HepG2 (cell line): ENCODE results near the gene SPAG4. TPM values are rescaled to one million over a fixed set of nuclear protein-coding genes. Genes with fewer than 3 reads are reported as not detected.

Experiments
- AHR ChIP-seq: IDR thresholded peaks from 2 replicates; pipeline ENCODE4 v1.6.1; 2018; ENCODE audit warnings: missing genetic modification reagents, missing compliant biosample characterization
- HDAC1 ChIP-seq: sonication (generic); formaldehyde crosslinking; IDR thresholded peaks from 2 replicates; pipeline ENCODE4 v1.5.1; 2020; ENCODE audit warnings: mild to moderate bottlenecking, missing genetic modification reagents
- IRX3 ChIP-seq: sonication (generic); formaldehyde crosslinking; IDR thresholded peaks from 2 replicates; pipeline ENCODE4 v1.8.1; 2023; ENCODE audit warnings: mild to moderate bottlenecking, low read depth, missing genetic modification reagents, borderline replicate concordance
- KLF12 ChIP-seq: sonication (generic); formaldehyde crosslinking; IDR thresholded peaks from 2 replicates; pipeline ENCODE4 v1.4.0; 2020; ENCODE audit warnings: missing genetic modification reagents, borderline replicate concordance
- MXD1 ChIP-seq: sonication (generic); formaldehyde crosslinking; IDR thresholded peaks from 2 replicates; pipeline ENCODE4 v1.4.0; 2020; ENCODE audit warnings: mild to moderate bottlenecking, missing genetic modification reagents
- POLR2A ChIP-seq, 2 experiments: IDR thresholded peaks; 2 replicates each; pipeline ENCODE4 v1.6.1; 2011; ENCODE audit warnings: low read depth in 2 of 2, low read length in 2 of 2, mild to moderate bottlenecking in 1 of 2, moderate library complexity in 1 of 2; ENCODE audit not compliant: insufficient read depth in 1 of 2
- SALL1 ChIP-seq: sonication (generic); formaldehyde crosslinking; IDR thresholded peaks from 2 replicates; pipeline ENCODE4 v1.8.0; 2022; ENCODE audit warnings: mild to moderate bottlenecking, missing genetic modification reagents
- SETDB1 ChIP-seq: sonication (generic); formaldehyde crosslinking; IDR thresholded peaks from 2 replicates; pipeline ENCODE4 v1.5.1; 2020; ENCODE audit warnings: missing genetic modification reagents, mild to moderate bottlenecking, borderline replicate concordance
- SIN3A ChIP-seq: IDR thresholded peaks from 2 replicates; pipeline ENCODE4 v1.6.1; 2011; ENCODE audit warnings: low read depth, mild to moderate bottlenecking, control low read depth, low read length, borderline replicate concordance
- SNAPC2 ChIP-seq: sonication (generic); formaldehyde crosslinking; IDR thresholded peaks from 2 replicates; pipeline ENCODE4 v1.8.1; 2022; ENCODE audit warnings: mild to moderate bottlenecking, missing genetic modification reagents
- ZBTB7B ChIP-seq: sonication (generic); formaldehyde crosslinking; IDR thresholded peaks from 2 replicates; pipeline ENCODE4 v1.4.0; 2020; ENCODE audit warnings: missing genetic modification reagents
- ZNF143 ChIP-seq: sonication (generic); formaldehyde crosslinking; IDR thresholded peaks from 2 replicates; pipeline ENCODE4 v1.4.0; 2020; ENCODE audit warnings: missing genetic modification reagents
- ZNF280D ChIP-seq: sonication (generic); formaldehyde crosslinking; IDR thresholded peaks from 2 replicates; pipeline ENCODE4 v1.5.1; 2020; ENCODE audit warnings: mild to moderate bottlenecking, missing genetic modification reagents
- ZNF580 ChIP-seq: IDR thresholded peaks from 2 replicates; pipeline ENCODE4 v1.6.1; 2016; ENCODE audit warnings: low read depth, borderline replicate concordance
- ZNF850 ChIP-seq: sonication (generic); formaldehyde crosslinking; conservative IDR thresholded peaks from 2 replicates; pipeline ENCODE4 v1.9.0; 2021; ENCODE audit warnings: mild to moderate bottlenecking, missing genetic modification reagents
- polyA plus RNA-seq, 8 experiments: library from polyadenylated mRNA; depleted of rRNA in 3 of 8; stranded (reverse) in 7 of 8; unstranded in 1 of 8; fragments of >200 nt; fragmentation: Illumina TruSeq in 4 of 8; extraction: Trizol in 4 of 8; gene quantifications; 2 replicates each; pipeline versions ENCODE4 v1.2.1 to v1.2.3, GENCODE V29; 2011 to 2016; ENCODE audit warnings: low read depth in 4 of 8, missing spikeins in 1 of 8, mixed read lengths in 1 of 8; ENCODE audit not compliant: insufficient read depth in 1 of 8
- total RNA-seq, 5 experiments: library from RNA; depleted of rRNA; stranded (reverse); fragments of >200 nt; fragmentation: Illumina TruSeq; extraction: Trizol; gene quantifications; 2 replicates each; pipeline ENCODE4 v1.2.3, GENCODE V29; 2016; ENCODE audit warnings: low read depth in 1 of 5
- TF ChIP-seq, protein P1 (sequence below): sonication (generic); formaldehyde crosslinking; IDR thresholded peaks from 2 replicates; pipeline ENCODE4 v1.8.1; 2023; ENCODE audit warnings: mild to moderate bottlenecking, missing genetic modification reagents

The SPAG4 gene
- total and polyA plus RNA-seq, 2 of the 13 experiments (the other 11 are each of a cell fraction or from before 2014, with no cell fraction given), result 5.8 to 137 TPM

DNA sequence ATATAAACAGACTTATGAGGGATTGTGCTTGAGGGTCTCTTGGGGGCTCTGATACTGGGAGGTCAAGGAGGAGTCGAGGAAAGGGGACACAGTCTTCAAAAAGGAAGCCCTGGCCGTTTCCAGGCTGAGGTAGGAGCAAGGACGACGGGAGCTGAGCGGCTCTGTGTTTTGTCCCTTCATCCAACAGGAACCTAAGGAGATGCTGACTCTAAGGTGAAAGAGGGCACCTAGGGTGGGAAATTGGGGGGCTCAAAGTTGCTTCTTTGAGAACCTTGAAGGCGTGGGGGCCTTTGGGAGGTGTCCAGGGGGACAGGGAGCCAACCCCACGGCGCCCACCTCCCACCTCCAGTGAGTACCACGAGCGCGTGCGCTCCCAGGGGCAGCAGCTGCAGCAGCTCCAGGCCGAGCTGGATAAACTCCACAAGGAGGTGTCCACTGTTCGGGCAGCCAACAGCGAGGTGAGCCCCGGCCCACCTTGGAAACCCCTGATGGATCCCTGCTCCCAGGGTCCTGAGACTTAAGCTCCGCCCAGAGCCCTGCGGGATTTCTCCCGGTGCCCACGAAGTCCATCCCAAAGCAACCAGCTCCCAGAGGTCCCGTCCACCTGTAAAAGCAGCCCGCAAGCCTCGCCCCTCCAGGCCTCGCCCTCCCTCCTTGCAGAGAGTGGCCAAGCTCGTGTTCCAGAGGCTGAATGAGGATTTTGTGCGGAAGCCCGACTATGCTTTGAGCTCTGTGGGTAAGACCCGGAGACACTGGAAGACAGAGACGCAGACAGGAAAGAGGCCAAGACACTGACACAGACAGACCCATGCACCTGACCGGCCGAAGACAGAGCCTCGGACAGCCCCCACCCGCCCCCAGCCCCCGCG is 2.9 kb downstream of the SPAG4 start (continued):
- TF ChIP-seq SETDB1 (CRISPR knock-in tag) (no peak), POLR2A (IDR thresholded peaks at IDR 0.05; ENCODE audit: insufficient read depth in 1 of 2, low read depth in 2 of 2, low read length in 2 of 2) (peak in 1 of 2 experiments; percentile 26; a peak in 1 of 4 replicates), ZNF280D (CRISPR knock-in tag) (peak; percentile 39; the same call in 1 of the 2 replicates), AHR (CRISPR knock-in tag) (peak; percentile 12; the same call in 1 of the 2 replicates), SALL1 (peak; percentile 50; the same call in 1 of the 2 replicates), ZNF143 (CRISPR knock-in tag) (peak; percentile 38; the same call in 1 of the 2 replicates), SNAPC2 (0 out of 2 replicates have a peak, but pooled peaks have one; percentile 40), SIN3A (0 out of 2 replicates have a peak, but pooled peaks have one; percentile 67), MXD1 (CRISPR knock-in tag) (peak; percentile 61; the same call in 1 of the 2 replicates), ZNF850 (CRISPR knock-in tag) (peak; percentile 71; the same call in 1 of the 2 replicates), ZNF580 (CRISPR knock-in tag) (0 out of 2 replicates have a peak, but pooled peaks have one; percentile 23), IRX3 (CRISPR knock-in tag) (no peak), ZBTB7B (CRISPR knock-in tag) (0 out of 2 replicates have a peak, but pooled peaks have one; percentile 51), HDAC1 (CRISPR knock-in tag) (peak; percentile 59; the same call in 1 of the 2 replicates), KLF12 (CRISPR knock-in tag) (0 out of 2 replicates have a peak, but pooled peaks have one; percentile 36)
- TF ChIP-seq, protein P1, sequence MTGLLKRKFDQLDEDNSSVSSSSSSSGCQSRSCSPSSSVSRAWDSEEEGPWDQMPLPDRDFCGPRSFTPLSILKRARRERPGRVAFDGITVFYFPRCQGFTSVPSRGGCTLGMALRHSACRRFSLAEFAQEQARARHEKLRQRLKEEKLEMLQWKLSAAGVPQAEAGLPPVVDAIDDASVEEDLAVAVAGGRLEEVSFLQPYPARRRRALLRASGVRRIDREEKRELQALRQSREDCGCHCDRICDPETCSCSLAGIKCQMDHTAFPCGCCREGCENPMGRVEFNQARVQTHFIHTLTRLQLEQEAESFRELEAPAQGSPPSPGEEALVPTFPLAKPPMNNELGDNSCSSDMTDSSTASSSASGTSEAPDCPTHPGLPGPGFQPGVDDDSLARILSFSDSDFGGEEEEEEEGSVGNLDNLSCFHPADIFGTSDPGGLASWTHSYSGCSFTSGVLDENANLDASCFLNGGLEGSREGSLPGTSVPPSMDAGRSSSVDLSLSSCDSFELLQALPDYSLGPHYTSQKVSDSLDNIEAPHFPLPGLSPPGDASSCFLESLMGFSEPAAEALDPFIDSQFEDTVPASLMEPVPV (CRISPR knock-in tag), result no peak
